ENCODE data around the gene SIPA1. TPM values are rescaled to one million over a fixed set of nuclear protein-coding genes. Genes with fewer than 3 reads are reported as not detected.

SIPA1 gene
- total RNA-seq, 1 donor: 15.2 TPM

- TF ChIP-seq CTCF (IDR thresholded peaks at IDR 0.05; ENCODE audit: extremely low read depth, low read depth, low read length): no peak
- H3K4me2 ChIP-seq (ENCODE audit: insufficient read depth, low read length): no peak overlapping the region
- peaks cover 20% of the 10 kb centered on the region for H3K27me3 ChIP-seq (ENCODE audit: insufficient read depth, low read length)
- no peak overlapping the region for H3K27ac ChIP-seq (ENCODE audit: low read depth, low read length)
- no peak for DNase-seq (ENCODE audit: insufficient read length, low spot score, missing footprints)
- no peaks in the 10 kb centered on the region for H3K36me3 ChIP-seq (ENCODE audit: insufficient read depth, low read length)
- H3K4me3 ChIP-seq (ENCODE audit: insufficient read depth, low read length): no peak overlapping the region
- no peaks in the 10 kb centered on the region for H3K79me2 ChIP-seq (ENCODE audit: insufficient read depth, low read length)
- no peaks in the 10 kb centered on the region for H4K20me1 ChIP-seq (ENCODE audit: insufficient read depth, low read length)
- H3K9me3 ChIP-seq (ENCODE audit: low read depth, low read length): no peaks in the 10 kb centered on the region
- H2AFZ ChIP-seq (ENCODE audit: low read length): no peak overlapping the region
- H3K4me1 ChIP-seq (ENCODE audit: insufficient read depth, low read length): no peaks in the 10 kb centered on the region
These were observed 59.1 kb downstream of the SIPA1 start for GRCh38 chr11:65696802-65697552.

- no peaks in the 10 kb centered on the region for H3K36me3 ChIP-seq (ENCODE audit: insufficient read depth, low read length)
- H4K20me1 ChIP-seq (ENCODE audit: insufficient read depth, low read length): no peaks in the 10 kb centered on the region
- DNase-seq (ENCODE audit: insufficient read length, low spot score, missing footprints): no peak
- no peak overlapping the region for H3K4me2 ChIP-seq (ENCODE audit: insufficient read depth, low read length)
- no peak for TF ChIP-seq CTCF (IDR thresholded peaks at IDR 0.05; ENCODE audit: extremely low read depth, low read depth, low read length)
- no peak overlapping the region for H3K27ac ChIP-seq (ENCODE audit: low read depth, low read length)
- H3K4me1 ChIP-seq (ENCODE audit: insufficient read depth, low read length): no peaks in the 10 kb centered on the region
- no peak overlapping the region for H2AFZ ChIP-seq (ENCODE audit: low read length)
- no peaks in the 10 kb centered on the region for H3K9me3 ChIP-seq (ENCODE audit: low read depth, low read length)
- H3K4me3 ChIP-seq (ENCODE audit: insufficient read depth, low read length): no peak overlapping the region
- H3K27me3 ChIP-seq (ENCODE audit: insufficient read depth, low read length): peaks cover 29% of the 10 kb centered on the region
- no peaks in the 10 kb centered on the region for H3K79me2 ChIP-seq (ENCODE audit: insufficient read depth, low read length)
These were observed 60.3 kb downstream of the SIPA1 start for GRCh38 chr11:65698205-65698604.

GRCh38 chr11:65699306-65699705 lies 61.4 kb downstream of the SIPA1 start:
- no peak overlapping the region for H3K27ac ChIP-seq (ENCODE audit: low read depth, low read length)
- no peak overlapping the region for H3K4me2 ChIP-seq (ENCODE audit: insufficient read depth, low read length)
- no peaks in the 10 kb centered on the region for H4K20me1 ChIP-seq (ENCODE audit: insufficient read depth, low read length)
- no peak for TF ChIP-seq CTCF (IDR thresholded peaks at IDR 0.05; ENCODE audit: extremely low read depth, low read depth, low read length)
- no peaks in the 10 kb centered on the region for H3K4me1 ChIP-seq (ENCODE audit: insufficient read depth, low read length)
- no peaks in the 10 kb centered on the region for H3K79me2 ChIP-seq (ENCODE audit: insufficient read depth, low read length)
- DNase-seq (ENCODE audit: insufficient read length, low spot score, missing footprints): no peak
- no peaks in the 10 kb centered on the region for H3K36me3 ChIP-seq (ENCODE audit: insufficient read depth, low read length)
- no peaks in the 10 kb centered on the region for H3K9me3 ChIP-seq (ENCODE audit: low read depth, low read length)
- peaks cover 27% of the 10 kb centered on the region for H3K27me3 ChIP-seq (ENCODE audit: insufficient read depth, low read length)
- H3K4me3 ChIP-seq (ENCODE audit: insufficient read depth, low read length): no peak overlapping the region
- H2AFZ ChIP-seq (ENCODE audit: low read length): no peak overlapping the region

- no peaks in the 10 kb centered on the region for H4K20me1 ChIP-seq (ENCODE audit: insufficient read depth, low read length)
- H2AFZ ChIP-seq (ENCODE audit: low read length): no peak overlapping the region
- DNase-seq (ENCODE audit: insufficient read length, low spot score, missing footprints): no peak
- no peaks in the 10 kb centered on the region for H3K9me3 ChIP-seq (ENCODE audit: low read depth, low read length)
- H3K4me2 ChIP-seq (ENCODE audit: insufficient read depth, low read length): no peak overlapping the region
- no peak overlapping the region for H3K4me3 ChIP-seq (ENCODE audit: insufficient read depth, low read length)
- TF ChIP-seq CTCF (IDR thresholded peaks at IDR 0.05; ENCODE audit: extremely low read depth, low read depth, low read length): no peak
- H3K27me3 ChIP-seq (ENCODE audit: insufficient read depth, low read length): peaks cover 31% of the 10 kb centered on the region
- H3K36me3 ChIP-seq (ENCODE audit: insufficient read depth, low read length): no peaks in the 10 kb centered on the region
- no peaks in the 10 kb centered on the region for H3K4me1 ChIP-seq (ENCODE audit: insufficient read depth, low read length)
- no peaks in the 10 kb centered on the region for H3K79me2 ChIP-seq (ENCODE audit: insufficient read depth, low read length)
- H3K27ac ChIP-seq (ENCODE audit: low read depth, low read length): no peak overlapping the region
These were observed 62.5 kb downstream of the SIPA1 start for GRCh38 chr11:65700399-65700798.

Small RNAs within 50 kb of the gene (small RNA-seq; reads per million reads assigned to genes)
- gene MIR4489 (0.30 reads per million), gene MIR4690 (not detected), gene RN7SL309P (not detected)

Other genes starting within 250 kb of the SIPA1 start
- gene NEAT1, start 215.3 kb upstream of the SIPA1 start, total RNA-seq: 818 and 1,122 TPM in 2 replicates
- gene MALAT1, start 139.1 kb upstream of the SIPA1 start, total RNA-seq: 19,002 and 21,612 TPM in 2 replicates
- 109 and 115 TPM in 2 replicates for gene SCYL1, start 113.0 kb upstream of the SIPA1 start, total RNA-seq
- gene LTBP3, start 79.7 kb upstream of the SIPA1 start, total RNA-seq: 40.7 and 41.6 TPM in 2 replicates
- 37.1 and 42.3 TPM in 2 replicates for gene ZNRD2, start 67.6 kb upstream of the SIPA1 start, total RNA-seq
- 31.5 and 36.2 TPM in 2 replicates for gene FAM89B, start 65.6 kb upstream of the SIPA1 start, total RNA-seq
- gene EHBP1L1, start 62.0 kb upstream of the SIPA1 start, total RNA-seq: 43.9 and 58.6 TPM in 2 replicates
- 0.29 TPM in 1 of 2 replicates, not detected in the other for gene KCNK7, start 42.3 kb upstream of the SIPA1 start, total RNA-seq
- gene MAP3K11, start 23.9 kb upstream of the SIPA1 start, total RNA-seq: 19.4 and 21.4 TPM in 2 replicates
- 26.5 and 27.9 TPM in 2 replicates for gene PCNX3, start 22.3 kb upstream of the SIPA1 start, total RNA-seq
- gene RELA, start 24.8 kb downstream of the SIPA1 start, total RNA-seq: 29.2 and 31.8 TPM in 2 replicates
- gene KAT5, start 74.2 kb downstream of the SIPA1 start, total RNA-seq: 37.4 and 44.2 TPM in 2 replicates
- gene RNASEH2C, start 82.7 kb downstream of the SIPA1 start, total RNA-seq: 27.4 and 27.9 TPM in 2 replicates
- gene AP5B1, start 142.9 kb downstream of the SIPA1 start, total RNA-seq: 15.3 and 18.1 TPM in 2 replicates
- not detected in 2 replicates for gene OVOL1, start 149.0 kb downstream of the SIPA1 start, total RNA-seq
- gene SNX32, start 195.9 kb downstream of the SIPA1 start, total RNA-seq: 1.1 and 1.5 TPM in 2 replicates
- 607 and 704 TPM in 2 replicates for gene CFL1, start 220.1 kb downstream of the SIPA1 start, total RNA-seq
- gene MUS81, start 222.3 kb downstream of the SIPA1 start, total RNA-seq: 50.1 and 53.6 TPM in 2 replicates
- 81.6 and 94.8 TPM in 2 replicates for gene EFEMP2, start 234.7 kb downstream of the SIPA1 start, total RNA-seq
- not detected in 2 replicates for gene CTSW, start 241.7 kb downstream of the SIPA1 start, total RNA-seq

Data from osteoblast (primary cell).